Amygdala (tissue), 56 donors: ENCODE data around the gene MOGAT1.
"Not testable (repeated sequence)": the region's sequence is repeated elsewhere in the genome, so short reads cannot be mapped to it uniquely, and the experiment has no call there.

ENCODE experiments used
- DNase-seq, 56 donors: peaks; one replicate each; lab custom pipeline; 2025; lab: John Stamatoyannopoulos, UW

Gene MOGAT1

GRCh38 chr2:222708274-222708710 is 36.8 kb downstream of the MOGAT1 start:
- DNase-seq: peak in 53 of 56 donors; percentile 6 to 91 (median 55)

GRCh38 chr2:222709191-222709891 is 37.9 kb downstream of the MOGAT1 start:
- peak in 54 of 56 donors; percentile 4 to 88 (median 56) for DNase-seq

- no peak for DNase-seq
Observed at GRCh38 chr2:222710736-222711135, 39.3 kb downstream of the MOGAT1 start.

- no peak for DNase-seq
Observed at GRCh38 chr2:222711315-222711940, 40.0 kb downstream of the MOGAT1 start.

- no peak for DNase-seq
Observed at GRCh38 chr2:222713002-222713401, 41.5 kb downstream of the MOGAT1 start.

GRCh38 chr2:222714361-222715241 is 43.1 kb downstream of the MOGAT1 start:
- peak in 3 of 56 donors; percentile 8 to 18 (median 16) for DNase-seq

GRCh38 chr2:222715742-222716141 is 44.3 kb downstream of the MOGAT1 start:
- peak in 2 of 56 donors; percentile 4 to 6 for DNase-seq

- not testable (repeated sequence) for DNase-seq
Observed at GRCh38 chr2:222719787-222720186, 48.3 kb downstream of the MOGAT1 start.

GRCh38 chr2:222721597-222721996 is 50.1 kb downstream of the MOGAT1 start:
- not testable (repeated sequence) for DNase-seq

GRCh38 chr2:222722327-222722946 is 51.0 kb downstream of the MOGAT1 start:
- no peak for DNase-seq

GRCh38 chr2:222724208-222724607 is 52.8 kb downstream of the MOGAT1 start:
- no peak for DNase-seq

GRCh38 chr2:222728621-222729020 is 57.2 kb downstream of the MOGAT1 start:
- DNase-seq: no peak

GRCh38 chr2:222730366-222730999 is 59.0 kb downstream of the MOGAT1 start:
- peak in 2 of 56 donors; percentile 18 to 46 for DNase-seq

- no peak for DNase-seq
Observed at GRCh38 chr2:222731201-222731621, 59.8 kb downstream of the MOGAT1 start.

- DNase-seq: no peak
Observed at GRCh38 chr2:222732489-222733178, 61.2 kb downstream of the MOGAT1 start.

GRCh38 chr2:222733470-222733845 is 62.0 kb downstream of the MOGAT1 start:
- no peak for DNase-seq

- DNase-seq: peak in 9 of 56 donors; percentile 5 to 47 (median 27)
Observed at GRCh38 chr2:222733846-222734702, 62.6 kb downstream of the MOGAT1 start.

GRCh38 chr2:222734703-222735014 is 63.2 kb downstream of the MOGAT1 start:
- no peak for DNase-seq

- no peak for DNase-seq
Observed at GRCh38 chr2:222736301-222736700, 64.8 kb downstream of the MOGAT1 start.
